Measurements from ENCODE around the gene NECTIN2. TPM values are rescaled to one million over a fixed set of nuclear protein-coding genes. Genes with fewer than 3 reads are reported as not detected.

The NECTIN2 gene
- total RNA-seq (2014; rRNA removed; shearing (Covaris generic)): 49.1 and 49.5 TPM in 2 replicates

DNA sequence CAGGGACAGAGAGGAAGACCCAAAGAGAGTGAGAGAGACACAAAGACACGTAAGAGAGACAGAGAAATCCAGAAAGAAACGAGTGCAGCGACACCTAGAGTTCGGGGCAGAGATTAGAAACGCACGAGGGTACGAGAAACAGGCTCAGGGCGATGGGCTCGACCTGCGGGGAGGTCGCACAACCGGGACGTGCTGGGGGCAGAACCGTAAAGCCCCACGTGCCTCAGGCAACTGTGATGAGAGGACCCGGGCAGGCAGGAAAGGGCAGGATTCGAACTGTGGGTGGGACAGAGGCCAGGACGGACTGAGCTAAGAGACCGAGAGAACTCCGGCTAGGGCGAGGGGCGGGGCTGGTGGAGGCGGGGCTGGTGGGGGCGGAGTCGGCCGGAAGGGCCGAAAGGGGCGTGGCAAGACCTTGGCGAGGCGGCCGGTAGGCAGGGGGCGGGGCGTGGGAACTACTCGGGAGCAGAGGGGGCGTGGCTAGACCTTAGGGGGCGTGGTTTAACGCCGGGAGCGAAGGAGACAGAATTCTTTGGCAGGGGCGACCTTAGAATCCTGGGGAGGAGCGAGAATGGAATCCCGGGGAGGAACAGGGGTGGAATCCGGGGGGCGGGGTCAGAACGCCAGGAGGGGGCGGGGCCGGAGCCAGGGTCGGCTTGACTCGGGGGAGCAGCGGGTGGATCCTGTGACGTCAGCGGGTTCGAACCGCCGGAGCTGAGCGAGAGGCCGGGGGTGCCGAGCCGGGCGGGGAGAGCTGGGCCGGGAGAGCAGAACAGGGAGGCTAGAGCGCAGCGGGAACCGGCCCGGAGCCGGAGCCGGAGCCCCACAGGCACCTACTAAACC lies at the start of gene NECTIN2:
Gene NECTIN2, plus strand, starts transcription at position 686 of the 843 bp plus-strand sequence. CDS start 229 bp downstream, outside the sequence.

GRCh38 chr19:44808463-44809371 lies 37.4 kb upstream of the NECTIN2 start, which contains the start of gene BCAM:
BCAM (plus strand) TSS chr19:44809103; CDS start chr19:44809125, 22 bp downstream.

DNA sequence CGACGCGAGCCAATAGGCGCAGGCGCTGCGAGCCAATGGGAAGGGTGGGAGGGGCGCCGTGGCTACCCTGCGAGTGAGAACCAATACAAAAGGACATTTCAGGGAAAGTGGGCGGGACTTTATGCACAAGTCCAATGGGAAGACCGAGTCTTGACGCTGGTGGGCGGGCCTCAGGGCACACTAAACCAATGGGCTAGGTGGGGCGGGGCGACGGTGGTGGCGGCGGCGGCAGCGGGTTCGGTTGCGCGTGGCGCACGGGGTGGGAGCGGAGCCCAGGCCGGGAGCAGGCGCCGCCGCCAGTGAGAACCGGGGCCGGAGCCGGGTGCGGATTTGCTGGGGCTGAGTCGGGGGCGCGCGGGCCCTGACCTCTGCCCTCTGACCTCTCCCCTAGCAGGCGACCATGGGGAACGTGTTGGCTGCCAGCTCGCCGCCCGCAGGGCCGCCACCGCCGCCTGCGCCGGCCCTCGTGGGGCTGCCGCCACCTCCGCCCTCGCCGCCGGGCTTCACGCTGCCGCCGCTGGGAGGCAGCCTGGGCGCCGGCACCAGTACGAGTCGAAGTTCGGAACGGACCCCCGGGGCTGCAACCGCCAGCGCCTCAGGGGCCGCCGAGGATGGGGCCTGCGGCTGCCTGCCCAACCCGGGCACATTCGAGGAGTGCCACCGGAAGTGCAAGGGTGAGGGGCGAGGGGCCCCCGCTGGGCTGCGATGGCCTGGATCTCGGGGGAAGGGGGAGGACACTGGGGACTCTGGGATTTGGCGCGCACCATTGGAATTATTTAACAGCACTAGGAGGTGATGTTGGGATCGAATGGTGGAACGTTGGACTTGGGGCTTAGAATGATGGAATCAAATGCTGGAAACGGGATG lies 45.2 kb downstream of the NECTIN2 start, which contains the start of gene TOMM40:
Gene TOMM40, plus strand, starts transcription at position 239 of the 867 bp plus-strand sequence. Its CDS starts 162 bp downstream, at position 401.

GRCh38 chr19:44905437-44906160 lies 59.5 kb downstream of the NECTIN2 start, which contains the start of gene APOE:
APOE (plus strand) TSS chr19:44905796; CDS start chr19:44906625, 829 bp downstream.

GRCh38 chr19:44914433-44915206 lies 68.5 kb downstream of the NECTIN2 start, which contains the start of gene APOC1:
APOC1 (plus strand) TSS chr19:44914608; CDS start chr19:44914892, 284 bp downstream.

Other genes with a start within 250 kb of the NECTIN2 start
- not detected in 2 replicates for gene IGSF23, start 232.7 kb upstream of the NECTIN2 start, total RNA-seq (2014; rRNA removed; shearing (Covaris generic))
- 102 and 105 TPM in 2 replicates for gene PVR, start 202.4 kb upstream of the NECTIN2 start, total RNA-seq (2014; rRNA removed; shearing (Covaris generic))
- gene CEACAM19, start 174.8 kb upstream of the NECTIN2 start, total RNA-seq (2014; rRNA removed; shearing (Covaris generic)): 1.9 and 2.5 TPM in 2 replicates
- not detected in 2 replicates for gene CEACAM16, start 147.1 kb upstream of the NECTIN2 start, total RNA-seq (2014; rRNA removed; shearing (Covaris generic))
- 8.3 and 14.9 TPM in 2 replicates for gene BCL3, start 97.6 kb upstream of the NECTIN2 start, total RNA-seq (2014; rRNA removed; shearing (Covaris generic))
- gene CBLC, start 68.4 kb upstream of the NECTIN2 start, total RNA-seq (2014; rRNA removed; shearing (Covaris generic)): 0.37 TPM in 1 of 2 replicates, not detected in the other
- 18.4 and 19.4 TPM in 2 replicates for gene BCAM, start 37.2 kb upstream of the NECTIN2 start, total RNA-seq (2014; rRNA removed; shearing (Covaris generic))
- 125 TPM in 2 replicates for gene TOMM40, start 45.0 kb downstream of the NECTIN2 start, total RNA-seq (2014; rRNA removed; shearing (Covaris generic))
- 4.5 and 4.9 TPM in 2 replicates for gene APOE, start 59.5 kb downstream of the NECTIN2 start, total RNA-seq (2014; rRNA removed; shearing (Covaris generic))
- 9.9 and 11.1 TPM in 2 replicates for gene APOC1, start 68.3 kb downstream of the NECTIN2 start, total RNA-seq (2014; rRNA removed; shearing (Covaris generic))
- not detected in 2 replicates for gene APOC4, start 95.9 kb downstream of the NECTIN2 start, total RNA-seq (2014; rRNA removed; shearing (Covaris generic))
- gene APOC2, start 99.8 kb downstream of the NECTIN2 start, total RNA-seq (2014; rRNA removed; shearing (Covaris generic)): not detected in 2 replicates
- gene CLPTM1, start 109.1 kb downstream of the NECTIN2 start, total RNA-seq (2014; rRNA removed; shearing (Covaris generic)): 36.1 and 53.4 TPM in 2 replicates
- gene RELB, start 155.2 kb downstream of the NECTIN2 start, total RNA-seq (2014; rRNA removed; shearing (Covaris generic)): 22.0 and 23.3 TPM in 2 replicates
- 54.8 and 66.9 TPM in 2 replicates for gene CLASRP, start 192.7 kb downstream of the NECTIN2 start, total RNA-seq (2014; rRNA removed; shearing (Covaris generic))
- 0.82 and 1.9 TPM in 2 replicates for gene ZNF296, start 230.2 kb downstream of the NECTIN2 start, total RNA-seq (2014; rRNA removed; shearing (Covaris generic))
- 32.3 and 37.6 TPM in 2 replicates for gene GEMIN7, start 233.0 kb downstream of the NECTIN2 start, total RNA-seq (2014; rRNA removed; shearing (Covaris generic))
- gene PPP1R37, start 246.9 kb downstream of the NECTIN2 start, total RNA-seq (2014; rRNA removed; shearing (Covaris generic)): 29.2 and 29.7 TPM in 2 replicates

Data from A375 (cell line).